ENCODE results near the gene SELENOM.

SELENOM gene

GRCh38 chr22:31135706-31136105 lies 28.3 kb upstream of the SELENOM start:
- no peak for DNase-seq (ENCODE audit: low read depth)
- H3K4me3 ChIP-seq (ENCODE audit: low read length) = no peak overlapping the region
- TF ChIP-seq CTCF (conservative IDR thresholded peaks at IDR 0.05; ENCODE audit: low read depth, low read length) = no peak

DNA sequence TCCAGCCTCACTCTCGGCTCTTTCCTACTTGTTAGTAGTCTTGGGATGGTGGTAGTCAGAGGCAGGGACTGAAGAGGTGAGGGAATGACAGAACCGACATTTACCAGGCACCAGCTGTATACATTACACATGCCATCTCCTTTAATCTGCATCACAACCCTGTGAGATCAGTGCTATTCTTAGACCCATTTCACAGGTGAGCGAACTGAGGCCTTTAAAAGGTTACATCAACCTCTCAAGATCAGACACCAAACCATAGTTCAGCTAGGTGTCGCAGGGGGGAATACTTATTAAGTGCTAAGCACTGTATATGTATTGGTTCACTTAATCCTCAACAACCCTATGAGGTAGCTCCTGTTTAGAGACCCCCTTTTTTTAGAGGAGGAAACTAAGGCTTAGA lies 27.3 kb upstream of the SELENOM start:
- no peak overlapping the region for H3K4me3 ChIP-seq (ENCODE audit: low read length)
- no peak for TF ChIP-seq CTCF (conservative IDR thresholded peaks at IDR 0.05; ENCODE audit: low read depth, low read length)
- no peak for DNase-seq (ENCODE audit: low read depth)

- no peak for DNase-seq (ENCODE audit: low read depth)
- TF ChIP-seq CTCF (conservative IDR thresholded peaks at IDR 0.05; ENCODE audit: low read depth, low read length) = no peak
Observed at GRCh38 chr22:31133911-31134310, 26.5 kb upstream of the SELENOM start.

GRCh38 chr22:31130873-31131272 lies 23.5 kb upstream of the SELENOM start:
- no peak for TF ChIP-seq CTCF (conservative IDR thresholded peaks at IDR 0.05; ENCODE audit: low read depth, low read length)
- DNase-seq (ENCODE audit: low read depth) = no peak
- H3K4me3 ChIP-seq (ENCODE audit: low read length) = no peak overlapping the region

More at GRCh38 chr22:31133911-31134310, 26.5 kb upstream of the SELENOM start:
- no peak overlapping the region for H3K4me3 ChIP-seq (ENCODE audit: low read length)

DNA sequence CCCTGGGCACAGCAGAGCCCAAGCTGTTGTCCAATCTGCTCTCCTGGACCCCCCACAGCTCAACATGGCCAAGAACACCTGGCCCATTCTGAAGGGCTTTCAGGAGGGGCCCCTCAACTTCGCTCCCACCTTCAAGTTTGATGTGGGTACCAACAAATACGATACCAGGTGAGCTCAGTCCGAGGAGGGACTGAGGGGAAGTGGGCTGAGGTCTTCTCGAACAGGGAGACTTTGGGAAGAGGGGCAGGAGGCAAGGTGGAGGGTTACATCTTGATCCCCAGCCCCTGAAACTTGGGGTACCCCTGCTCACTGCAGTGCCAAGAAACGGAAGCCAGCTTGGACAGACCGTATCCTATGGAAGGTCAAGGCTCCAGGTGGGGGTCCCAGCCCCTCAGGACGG lies 20.8 kb upstream of the SELENOM start:
- no peak for DNase-seq (ENCODE audit: low read depth)
- no peak overlapping the region for H3K4me3 ChIP-seq (ENCODE audit: low read length)
- TF ChIP-seq CTCF (conservative IDR thresholded peaks at IDR 0.05; ENCODE audit: low read depth, low read length) = no peak

GRCh38 chr22:31127181-31127772 lies 19.9 kb upstream of the SELENOM start:
- H3K4me3 ChIP-seq (ENCODE audit: low read length) = no peak overlapping the region
- DNase-seq (ENCODE audit: low read depth) = no peak
- no peak for TF ChIP-seq CTCF (conservative IDR thresholded peaks at IDR 0.05; ENCODE audit: low read depth, low read length)

DNA sequence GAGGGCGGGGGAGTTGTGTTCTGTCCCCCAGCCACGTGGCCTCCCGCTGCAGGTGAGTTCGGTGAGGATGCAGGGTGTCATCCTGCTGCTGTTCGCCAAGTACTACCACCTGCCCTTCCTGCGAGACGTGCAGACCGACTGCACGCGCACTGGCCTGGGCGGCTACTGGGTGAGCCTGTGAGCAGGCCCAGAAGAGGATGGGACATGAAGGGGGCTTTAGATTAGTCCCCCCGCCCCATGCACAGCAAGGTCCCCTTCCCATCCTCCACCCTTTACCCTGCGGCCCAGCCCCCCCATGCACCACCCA lies 19.5 kb upstream of the SELENOM start:
- no peak for DNase-seq (ENCODE audit: low read depth)
- no peak overlapping the region for H3K4me3 ChIP-seq (ENCODE audit: low read length)
- TF ChIP-seq CTCF (conservative IDR thresholded peaks at IDR 0.05; ENCODE audit: low read depth, low read length) = no peak

Measured in retinal pigment epithelial cell (primary cell).